PC-9 (cell line): ENCODE results near the gene RNASE4. TPM values are rescaled to one million over a fixed set of nuclear protein-coding genes. Genes with fewer than 3 reads are reported as not detected.
"Not testable (repeated sequence)": the region's sequence is repeated elsewhere in the genome, so short reads cannot be mapped to it uniquely, and the experiment has no call there.

ENCODE experiments used
- BruUV-seq: library from RNA; stranded (reverse); fragments of 400-500 nt; replicated peaks from 2 replicates; lab custom pipeline; 2021; lab: Mats Ljungman, UMichigan
- CTCF ChIA-PET: fragments of 300-600 bp; sonication (Branson Sonifier 250); formaldehyde crosslinking; loops from one replicate; lab custom pipeline; 2022; ENCODE audit warnings: antibody characterized with exemption; lab: Charles Lee
- POLR2A ChIA-PET: fragments of 300-600 bp; sonication (Branson Sonifier 250); formaldehyde crosslinking; loops from one replicate; lab custom pipeline; 2022; ENCODE audit warnings: antibody characterized with exemption; ENCODE audit not compliant: unreplicated experiment; lab: Charles Lee
- DNase-seq, 2 experiments: peaks; one replicate each; pipeline versions ENCODE4 v3.0.0 to v3.0.0-alpha.2; 2015 to 2022; ENCODE audit warnings: mixed read lengths in 1 of 2
- H2AFZ ChIP-seq: fragments of 200-600 bp; sonication (generic); 2 replicates; pipeline ENCODE4 v1.8.1; 2017; ENCODE audit warnings: antibody characterized with exemption
- H3F3A ChIP-seq: fragments of 200-600 bp; sonication (generic); 2 replicates; pipeline ENCODE4 v1.8.1; 2017; ENCODE audit warnings: antibody characterized with exemption, mild to moderate bottlenecking, low read depth; ENCODE audit not compliant: insufficient read depth
- H3K27ac ChIP-seq: fragments of 200-600 bp; sonication (generic); 2 replicates; pipeline ENCODE4 v1.6.1; 2016; ENCODE audit warnings: mixed run types
- H3K27me3 ChIP-seq: fragments of 200-600 bp; sonication (generic); 2 replicates; pipeline ENCODE4 v1.6.1; 2016; ENCODE audit warnings: low read depth, mixed run types; ENCODE audit not compliant: insufficient read depth
- H3K36me3 ChIP-seq: fragments of 200-600 bp; sonication (generic); 2 replicates; pipeline ENCODE4 v1.6.1; 2016; ENCODE audit warnings: low read depth, mixed run types
- H3K4me1 ChIP-seq: fragments of 200-600 bp; sonication (generic); replicated peaks from 2 replicates; pipeline ENCODE4 v1.6.1; 2016; ENCODE audit warnings: mixed run types; ENCODE audit not compliant: insufficient read depth
- H3K4me2 ChIP-seq: fragments of 200-600 bp; sonication (generic); 2 replicates; pipeline ENCODE4 v1.6.1; 2017; ENCODE audit warnings: mixed run types
- H3K4me3 ChIP-seq: fragments of 200-600 bp; sonication (generic); 2 replicates; pipeline ENCODE4 v1.6.1; 2016; ENCODE audit warnings: mixed run types
- H3K79me2 ChIP-seq: fragments of 200-600 bp; sonication (generic); 2 replicates; pipeline ENCODE4 v1.6.1; 2017; ENCODE audit warnings: low read depth, mixed run types
- H3K9me2 ChIP-seq: fragments of 200-600 bp; sonication (generic); 2 replicates; pipeline ENCODE4 v1.8.1; 2017; ENCODE audit warnings: mild to moderate bottlenecking; ENCODE audit not compliant: insufficient read depth
- H3K9me3 ChIP-seq: fragments of 200-600 bp; sonication (generic); 2 replicates; pipeline ENCODE4 v1.8.1; 2016; ENCODE audit warnings: low read depth; ENCODE audit not compliant: insufficient read depth
- H4K20me1 ChIP-seq: fragments of 200-600 bp; sonication (generic); 2 replicates; pipeline ENCODE4 v1.8.1; 2017; ENCODE audit not compliant: insufficient read depth
- CTCF ChIP-seq: fragments of 200-600 bp; sonication (generic); conservative IDR thresholded peaks from 2 replicates; pipeline ENCODE4 v1.6.1; 2017; ENCODE audit warnings: mixed run types, antibody characterized with exemption, mild to moderate bottlenecking, moderate library complexity
- EZH2 ChIP-seq: fragments of 200-600 bp; sonication (generic); IDR thresholded peaks from 2 replicates; pipeline ENCODE4 v1.8.0; 2017; ENCODE audit warnings: antibody characterized with exemption, low read depth
- intact Hi-C: fragments of 100-400 bp; cut with micrococcal nuclease; formaldehyde crosslinking; loops from one replicate; pipeline ENCODE4 v1.10.0; 2022; ENCODE audit not compliant: unreplicated experiment
- total RNA-seq: library from RNA; stranded (reverse); gene quantifications from 2 replicates; pipeline ENCODE4 v1.2.3, GENCODE V29; 2021

The RNASE4 gene
- total RNA-seq, 1 experiment from 2014 or later: 4.0 TPM

GRCh38 chr14:20733684-20734429 is 49.5 kb downstream of the RNASE4 start:
- no peaks in the 10 kb centered on the region for H3K9me2 ChIP-seq
- ChIA-PET POLR2A (interaction anchor here (0.6 kb wide), 1 partner anchor 20 kb away, joined by 4 read pairs; no protein-coding TSS in a partner anchor), CTCF (no interaction called here)
- no peak overlapping the region for H3K4me2 ChIP-seq
- H3K4me1 ChIP-seq: no peaks in the 10 kb centered on the region
- no peaks in the 10 kb centered on the region for H4K20me1 ChIP-seq
- no peak overlapping the region for H3K4me3 ChIP-seq
- no peaks in the 10 kb centered on the region for H3F3A ChIP-seq
- no peak for TF ChIP-seq CTCF
- no peak for TF ChIP-seq EZH2
- no peaks in the 10 kb centered on the region for H3K79me2 ChIP-seq
- DNase-seq: no peak
- no peaks in the 10 kb centered on the region for H3K9me3 ChIP-seq
- no peaks in the 10 kb centered on the region for H3K27me3 ChIP-seq
- no peak overlapping the region for H3K27ac ChIP-seq
- intact Hi-C loops: no loop called here
- H3K36me3 ChIP-seq: no peaks in the 10 kb centered on the region
- H2AFZ ChIP-seq: no peak overlapping the region
- BruUV-seq: no TSS peak

GRCh38 chr14:20734430-20734806 is 50.1 kb downstream of the RNASE4 start:
- CTCF ChIA-PET: no interaction called here
- intact Hi-C loops: no loop called here
- POLR2A ChIA-PET: interaction anchor here (0.6 kb wide), 1 partner anchor 21 kb away, joined by 4 read pairs; no protein-coding TSS in a partner anchor
- Histone ChIP-seq H3K79me2 (no peaks in the 10 kb centered on the region), H3K9me3 (no peaks in the 10 kb centered on the region), H3K4me1 (no peaks in the 10 kb centered on the region), H3F3A (no peaks in the 10 kb centered on the region), H3K27me3 (no peaks in the 10 kb centered on the region), H3K27ac (no peak overlapping the region), H3K4me3 (no peak overlapping the region), H3K4me2 (no peak overlapping the region), H4K20me1 (no peaks in the 10 kb centered on the region), H2AFZ (no peak overlapping the region), H3K9me2 (no peaks in the 10 kb centered on the region), H3K36me3 (no peaks in the 10 kb centered on the region)
- DNase-seq: no peak
- TF ChIP-seq EZH2 (no peak), CTCF (no peak)
- no TSS peak for BruUV-seq

- intact Hi-C loops, H3F3A ChIP-seq, H2AFZ ChIP-seq, H3K36me3 ChIP-seq, BruUV-seq, H3K4me1 ChIP-seq, H3K4me3 ChIP-seq, H3K27me3 ChIP-seq, DNase-seq, H3K4me2 ChIP-seq, POLR2A ChIA-PET, H3K9me2 ChIP-seq, H3K79me2 ChIP-seq, H3K9me3 ChIP-seq, H3K27ac ChIP-seq, H4K20me1 ChIP-seq: not testable (repeated sequence)
- CTCF ChIA-PET: interaction anchor here (0.6 kb wide), 1 partner anchor 106 kb away, joined by 4 read pairs; no protein-coding TSS in a partner anchor
Observed at GRCh38 chr14:20738292-20738691, 53.9 kb downstream of the RNASE4 start.
